BE2C (cell line): Measurements from ENCODE around the gene POU3F1.
A peak's percentile ranks its signal among the peaks of the same experiment; 100 is the strongest.

Source experiments
- DNase-seq: peaks from one replicate; pipeline ENCODE4 v3.0.0-alpha.2; 2020
- H3K27me3 ChIP-seq: fragments of 250-450 bp; sonication (Bioruptor Pico); 2 replicates; pipeline ENCODE4 v1.5.1; 2020; ENCODE audit warnings: mild to moderate bottlenecking
- H3K36me3 ChIP-seq: fragments of 250-450 bp; sonication (Bioruptor Pico); 2 replicates; pipeline ENCODE4 v1.5.1; 2020; ENCODE audit warnings: mild to moderate bottlenecking
- H3K4me1 ChIP-seq: fragments of 250-450 bp; sonication (Bioruptor Pico); 2 replicates; pipeline ENCODE4 v1.5.1; 2020
- H3K4me3 ChIP-seq: 2 replicates; pipeline ENCODE4 v1.5.1; 2011; ENCODE audit warnings: low read depth, low read length
- H3K9me3 ChIP-seq: fragments of 250-450 bp; sonication (Bioruptor Pico); 2 replicates; pipeline ENCODE4 v1.5.1; 2020
- CTCF ChIP-seq: IDR thresholded peaks from 2 replicates; pipeline ENCODE4 v1.5.1; 2012; ENCODE audit warnings: mild to moderate bottlenecking, low read depth, low read length

Gene POU3F1

GRCh38 chr1:38047603-38048141 is 1.1 kb upstream of the POU3F1 start:
- no peaks in the 10 kb centered on the region for H3K9me3 ChIP-seq
- H3K4me1 ChIP-seq, result 0 out of 2 replicates have a peak, but pooled peaks cover 5% of the 10 kb centered on the region
- no peaks in the 10 kb centered on the region for H3K36me3 ChIP-seq
- DNase-seq, result no peak
- peak overlapping the region; percentile 44; the same call in 1 of the 2 replicates for H3K4me3 ChIP-seq
- H3K27me3 ChIP-seq, result peaks cover 35% of the 10 kb centered on the region
- no peak for TF ChIP-seq CTCF

DNA sequence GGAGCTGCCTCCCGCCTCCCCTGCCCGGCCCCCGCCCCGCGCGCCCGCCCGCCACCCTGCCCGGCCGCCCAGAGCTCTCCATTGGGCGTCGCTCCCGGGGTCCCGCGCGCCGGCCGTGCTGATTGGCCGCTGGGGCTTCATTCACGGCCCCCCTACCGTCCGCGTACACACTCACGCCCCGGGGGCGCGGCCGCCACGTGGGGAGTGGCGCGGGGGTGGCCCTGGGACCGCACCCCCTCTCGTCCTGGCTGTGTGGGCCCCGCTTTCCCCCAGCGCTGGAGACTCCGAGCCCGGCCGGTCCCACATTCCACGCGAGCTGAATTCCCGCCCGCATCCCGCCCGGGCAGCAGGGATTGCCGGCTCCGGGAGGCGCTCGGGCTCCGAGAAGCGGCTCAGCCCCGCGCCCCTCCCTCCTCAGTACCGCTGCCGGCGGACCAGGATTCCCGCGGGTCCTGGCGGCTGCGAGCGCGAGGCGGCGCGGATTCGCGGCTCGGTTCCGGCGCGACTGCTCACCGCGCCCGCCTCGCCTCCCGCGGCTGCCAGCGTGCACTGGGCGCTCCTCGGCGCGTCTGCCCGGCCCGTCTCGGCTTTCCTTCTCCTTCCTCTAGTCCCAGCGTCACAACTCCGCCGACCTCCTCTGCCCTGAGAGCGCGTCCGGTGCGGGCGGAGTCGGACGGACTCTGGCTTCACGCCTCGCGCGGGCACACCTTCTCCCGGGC is 450 bp upstream of the POU3F1 start:
- DNase-seq, result peak; percentile 89
- H3K4me3 ChIP-seq, result peak overlapping the region; percentile 44
- H3K4me1 ChIP-seq, result 0 out of 2 replicates have a peak, but pooled peaks cover 5% of the 10 kb centered on the region
- H3K27me3 ChIP-seq, result peaks cover 35% of the 10 kb centered on the region
- no peaks in the 10 kb centered on the region for H3K9me3 ChIP-seq
- TF ChIP-seq CTCF, result no peak
- H3K36me3 ChIP-seq, result no peaks in the 10 kb centered on the region

GRCh38 chr1:38045401-38046332 is 926 bp downstream of the POU3F1 start:
- Histone ChIP-seq H3K36me3 (no peaks in the 10 kb centered on the region), H3K27me3 (peaks cover 35% of the 10 kb centered on the region), H3K4me3 (no peak overlapping the region), H3K9me3 (no peaks in the 10 kb centered on the region), H3K4me1 (0 out of 2 replicates have a peak, but pooled peaks cover 5% of the 10 kb centered on the region)
- DNase-seq, result no peak
- TF ChIP-seq CTCF, result no peak

DNA sequence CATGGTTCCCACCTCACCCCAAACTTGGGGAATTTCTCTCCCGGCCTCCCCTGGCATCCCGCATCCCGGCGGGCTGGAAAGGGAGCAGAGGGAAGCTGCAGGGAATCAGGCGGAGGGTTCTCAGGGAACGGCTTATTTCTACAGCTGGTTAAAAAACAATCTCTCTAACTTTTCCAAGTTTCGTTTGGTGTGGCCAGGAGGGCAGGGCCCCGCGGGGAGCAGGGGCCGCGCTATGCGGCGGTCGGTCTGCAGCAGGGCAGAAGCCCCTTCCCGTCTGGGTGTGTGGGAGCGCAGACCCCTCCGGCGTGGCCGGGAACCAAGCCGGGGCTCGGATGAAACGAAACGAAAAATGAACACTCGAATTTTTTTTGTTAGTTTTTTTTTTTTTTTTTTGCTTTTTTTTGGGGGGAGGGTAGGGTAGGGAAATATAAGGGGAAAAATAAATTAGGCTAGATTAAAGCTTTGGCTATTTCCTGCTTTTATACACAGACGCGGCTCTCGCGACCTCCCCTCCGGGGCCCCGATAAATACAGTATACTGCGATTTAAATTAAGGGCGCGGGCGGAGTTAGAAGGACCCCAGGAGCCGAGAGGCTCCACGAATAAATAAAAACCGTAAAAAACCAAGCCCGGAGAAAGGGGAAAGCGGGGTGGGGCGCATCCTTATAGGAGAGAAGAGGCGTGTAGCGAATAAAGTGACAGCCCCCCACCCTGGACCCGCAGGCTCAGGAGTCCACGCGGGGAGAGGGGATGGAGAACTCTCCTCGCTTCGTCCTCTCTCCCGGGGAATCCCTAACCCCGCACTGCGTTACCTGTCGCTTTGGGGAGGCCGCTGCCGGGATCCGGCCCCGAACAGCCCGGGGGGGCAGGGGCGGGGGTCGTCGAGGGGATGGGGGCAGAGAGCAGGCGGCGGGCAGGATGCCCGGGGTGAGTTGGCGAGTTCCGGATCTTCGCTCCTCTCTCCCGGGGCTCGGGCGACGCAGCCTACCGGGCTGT is 2.1 kb downstream of the POU3F1 start:
- no peaks in the 10 kb centered on the region for H3K36me3 ChIP-seq
- no peaks in the 10 kb centered on the region for H3K4me1 ChIP-seq
- no peaks in the 10 kb centered on the region for H3K9me3 ChIP-seq
- peaks cover 35% of the 10 kb centered on the region for H3K27me3 ChIP-seq
- no peak for TF ChIP-seq CTCF
- 0 out of 2 replicates have a peak overlapping the region, but pooled peaks have one; percentile 11 for H3K4me3 ChIP-seq
- DNase-seq, result no peak

DNA sequence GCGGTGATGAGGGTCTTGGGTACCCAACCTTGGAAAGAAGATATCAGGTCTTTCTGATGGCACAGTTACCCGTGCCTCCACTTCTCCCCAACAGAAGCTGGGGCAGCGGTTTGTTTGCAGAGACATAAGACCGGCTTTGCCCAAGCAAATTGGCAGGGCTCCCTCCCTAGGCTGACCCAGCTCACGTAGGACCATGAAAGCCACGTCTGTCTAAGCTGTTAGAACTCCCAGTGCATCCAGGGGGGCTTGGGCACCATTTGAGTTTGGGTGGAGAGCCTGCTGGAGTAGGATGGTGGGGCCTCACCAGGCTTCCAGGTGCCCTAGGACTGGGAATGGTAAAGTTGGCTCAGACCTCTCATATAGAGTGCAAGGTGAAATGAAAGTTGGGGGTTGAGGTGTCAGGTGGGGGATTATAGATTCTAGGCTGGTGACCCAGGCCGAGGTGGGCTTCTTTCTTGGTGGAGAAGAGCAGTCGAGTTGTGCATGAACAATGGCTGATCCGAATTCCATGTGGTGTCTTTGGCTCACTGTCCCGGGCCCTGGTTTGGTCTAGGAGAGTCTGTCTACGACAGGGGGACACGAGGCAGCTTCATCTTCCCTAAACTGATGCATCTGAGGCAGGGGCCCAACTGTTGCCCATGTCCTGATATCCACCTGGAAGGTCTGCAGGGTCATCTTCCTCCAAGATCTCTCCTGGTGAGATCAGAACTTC is 3.4 kb downstream of the POU3F1 start:
- H3K27me3 ChIP-seq, result peaks cover 35% of the 10 kb centered on the region
- TF ChIP-seq CTCF, result no peak
- H3K4me1 ChIP-seq, result no peaks in the 10 kb centered on the region
- no peak for DNase-seq
- no peaks in the 10 kb centered on the region for H3K36me3 ChIP-seq
- no peak overlapping the region for H3K4me3 ChIP-seq
- no peaks in the 10 kb centered on the region for H3K9me3 ChIP-seq
